HG03175 (cell line): ENCODE data around the gene PRKN.

Experiments used
- ATAC-seq: cut with Tn5 transposase; IDR thresholded peaks from one replicate; pipeline ENCODE4 v1.9.1; 2021; ENCODE audit warnings: mild to moderate bottlenecking, moderate library complexity; ENCODE audit not compliant: unreplicated experiment

Gene PRKN

DNA sequence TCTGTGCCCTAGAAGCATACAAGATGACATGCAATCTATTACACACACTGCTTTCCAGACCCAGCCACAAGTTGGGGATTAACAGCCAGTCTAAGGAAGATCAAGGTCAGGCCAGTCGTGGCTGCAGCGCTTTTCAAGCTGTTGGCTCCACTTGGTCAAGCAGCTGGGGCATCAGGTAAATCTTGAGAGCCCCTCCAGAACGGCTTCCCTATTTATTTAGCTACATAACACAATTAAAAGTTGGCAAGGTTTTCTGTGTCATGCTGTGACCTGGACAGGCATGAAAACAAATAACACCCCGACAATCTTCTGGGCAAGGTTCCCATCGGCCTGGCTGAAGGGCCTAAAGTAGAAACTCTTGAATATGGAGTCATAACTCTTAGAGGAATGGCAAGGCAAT is 524.3 kb downstream of the PRKN start:
- ATAC-seq, result no peak

GRCh38 chr6:162200945-162201690 is 526.4 kb downstream of the PRKN start:
- ATAC-seq, result no peak

- no peak for ATAC-seq
These were observed 527.5 kb downstream of the PRKN start for GRCh38 chr6:162200041-162200440.

- ATAC-seq, result no peak
These were observed 528.6 kb downstream of the PRKN start for GRCh38 chr6:162198925-162199324.

GRCh38 chr6:162198076-162198475 is 529.5 kb downstream of the PRKN start:
- ATAC-seq, result no peak

DNA sequence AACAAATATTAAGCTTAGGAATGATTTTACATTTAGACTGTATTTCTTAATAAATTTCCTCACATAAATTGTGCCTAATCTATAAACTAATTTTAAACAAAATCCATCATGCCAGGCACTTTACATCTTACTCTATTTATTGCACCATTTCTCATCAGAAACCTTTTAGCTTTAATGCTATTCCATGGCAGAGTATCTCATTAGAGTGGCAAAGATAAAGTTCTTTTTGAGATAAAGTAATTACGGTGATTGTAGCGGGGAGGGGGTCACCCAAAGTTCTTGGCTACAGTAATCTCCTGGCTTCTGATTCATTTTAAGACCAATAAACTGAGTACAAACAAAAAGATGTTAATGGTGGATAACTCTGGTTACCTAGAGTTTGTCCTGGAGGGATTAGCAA is 532.1 kb downstream of the PRKN start:
- ATAC-seq, result no peak

DNA sequence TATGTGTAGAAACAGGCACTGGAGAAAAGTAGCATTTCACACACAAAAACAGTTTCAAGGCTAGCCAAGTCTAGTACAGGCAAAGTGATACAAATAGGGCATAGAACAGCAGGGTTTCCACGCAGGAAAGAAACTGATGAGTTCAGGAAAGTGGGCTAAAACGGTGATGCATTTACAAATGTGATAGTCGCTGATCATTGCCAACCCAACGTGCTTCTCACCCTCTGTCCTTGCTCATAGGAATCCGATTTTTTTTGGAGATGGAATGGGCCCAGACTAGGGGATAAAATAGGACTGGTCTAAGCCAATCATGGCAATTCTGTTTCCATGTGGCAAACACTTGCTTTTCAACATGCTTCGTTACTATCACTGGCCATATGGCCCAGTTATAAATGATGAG is 536.6 kb downstream of the PRKN start:
- no peak for ATAC-seq

- no peak for ATAC-seq
These were observed 540.2 kb downstream of the PRKN start for GRCh38 chr6:162187168-162187935.

DNA sequence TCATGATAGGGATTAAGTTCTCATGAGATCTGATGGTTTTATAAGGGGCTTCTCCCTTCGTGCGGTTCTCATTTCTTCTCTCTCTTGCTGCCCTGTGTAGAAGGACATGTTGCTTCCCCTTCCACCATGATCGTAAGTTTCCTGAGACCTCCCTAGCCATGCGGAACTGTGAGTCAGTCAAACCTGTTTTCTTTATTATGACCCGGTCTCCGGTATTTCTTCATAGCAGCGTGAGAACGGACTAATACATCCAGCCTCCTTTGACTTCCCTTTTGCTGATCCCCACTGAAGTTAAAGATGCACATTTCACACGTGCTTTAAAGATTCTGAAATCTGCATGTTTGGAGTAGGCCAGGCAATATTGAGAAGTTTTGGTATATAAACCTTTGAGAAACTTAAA is 543.1 kb downstream of the PRKN start:
- no peak for ATAC-seq

- no peak for ATAC-seq
These were observed 545.7 kb downstream of the PRKN start for GRCh38 chr6:162181741-162182401.

GRCh38 chr6:162181111-162181510 is 546.5 kb downstream of the PRKN start:
- ATAC-seq, result no peak

GRCh38 chr6:162179196-162179951 is 548.2 kb downstream of the PRKN start:
- no peak for ATAC-seq

DNA sequence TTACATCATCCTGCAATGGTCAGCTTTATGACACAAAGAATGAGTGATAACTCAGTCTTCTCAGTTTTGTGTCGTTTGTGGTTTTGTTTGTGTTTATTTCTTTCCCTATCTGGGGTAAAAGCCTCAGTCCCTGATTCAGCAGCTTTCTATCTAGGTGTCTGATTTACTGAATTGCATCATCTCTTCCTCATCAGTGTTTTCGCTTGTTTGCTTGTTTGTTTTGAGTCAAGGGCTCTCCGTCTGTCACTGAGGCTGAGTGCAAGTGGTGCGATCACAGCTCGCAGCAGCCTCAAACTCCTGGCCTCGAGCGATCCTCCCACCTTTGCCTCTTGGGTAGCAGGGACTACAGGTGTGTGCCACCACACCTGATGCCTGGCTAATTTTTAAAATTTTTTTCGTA is 548.9 kb downstream of the PRKN start:
- ATAC-seq, result no peak

DNA sequence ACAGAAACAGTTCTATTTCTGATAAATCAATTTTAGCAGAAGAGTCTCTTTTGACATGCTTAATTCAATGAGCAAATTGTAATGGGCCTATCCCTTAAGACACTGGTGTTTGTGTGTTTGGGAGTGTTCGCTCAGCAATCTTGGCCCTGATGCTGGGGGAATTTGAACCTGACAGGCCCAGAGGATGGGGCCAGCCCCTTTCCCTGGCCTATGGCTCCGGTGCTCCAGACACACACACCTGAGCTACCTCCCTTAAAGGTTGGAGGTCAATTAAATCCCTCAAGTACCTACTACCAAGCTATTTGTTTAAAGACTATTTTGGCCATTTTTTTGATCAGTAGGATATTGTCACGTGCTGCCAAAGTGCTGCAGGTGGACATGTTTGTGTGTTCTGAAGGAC is 549.3 kb downstream of the PRKN start:
- no peak for ATAC-seq

DNA sequence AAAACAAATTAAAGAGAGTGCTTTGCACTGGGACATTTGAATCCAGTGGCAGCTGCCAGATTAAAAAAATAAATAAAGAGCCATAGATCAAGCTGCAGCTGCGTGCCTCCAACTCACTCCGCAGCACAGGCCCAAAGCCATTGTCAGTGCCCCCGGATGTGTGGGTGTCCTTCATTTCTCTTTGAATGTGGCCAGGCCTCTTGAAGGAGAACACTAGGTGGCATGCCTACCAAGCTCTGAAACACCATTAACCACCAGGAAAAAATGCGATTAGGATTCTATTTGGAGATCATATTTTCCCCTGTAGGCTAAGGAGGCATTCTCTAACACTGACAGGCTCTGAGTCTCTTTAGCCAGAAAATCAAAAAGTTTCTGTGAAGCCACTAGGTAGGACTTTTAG is 549.8 kb downstream of the PRKN start:
- no peak for ATAC-seq

DNA sequence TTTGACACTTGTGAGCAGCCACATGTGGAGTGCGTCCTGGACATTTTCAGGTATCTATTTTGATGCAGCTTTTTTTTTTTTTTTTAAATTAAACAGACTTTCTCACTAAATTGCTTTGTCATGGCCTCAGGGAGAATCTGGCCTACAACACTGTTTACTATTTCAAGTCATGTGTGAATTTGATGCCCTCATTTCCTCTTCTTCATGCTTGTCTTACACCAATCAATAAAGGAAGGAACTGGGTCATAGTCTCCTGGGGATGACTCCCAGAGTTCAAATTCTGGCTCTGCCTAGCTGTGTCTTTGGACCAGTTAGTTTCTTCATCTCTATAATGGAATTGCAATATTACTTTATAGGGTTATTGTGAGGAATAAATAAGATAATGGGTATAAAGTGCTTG is 554.1 kb downstream of the PRKN start:
- ATAC-seq, result no peak

GRCh38 chr6:162165479-162165878 is 562.1 kb downstream of the PRKN start:
- ATAC-seq, result no peak

GRCh38 chr6:162157167-162157870 is 570.2 kb downstream of the PRKN start:
- peak; percentile 87 for ATAC-seq

DNA sequence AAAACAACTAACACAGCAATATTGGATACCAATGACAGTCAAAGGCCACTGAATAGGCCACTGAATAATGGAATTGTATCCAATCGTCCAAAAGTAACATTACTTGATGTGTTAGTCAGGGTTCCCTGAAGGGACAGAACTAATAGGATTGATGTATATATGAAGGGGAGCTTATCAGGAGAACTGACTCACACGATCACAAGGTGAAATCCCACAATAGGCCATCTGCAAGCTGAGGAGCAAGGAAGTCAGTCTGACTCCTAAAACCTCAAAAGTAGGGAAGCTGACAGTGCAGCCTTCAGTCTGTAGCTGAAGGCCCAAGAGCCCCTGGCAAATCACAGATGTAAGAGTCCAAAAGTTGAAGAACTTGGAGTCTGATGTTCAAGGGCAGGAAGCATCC is 571.4 kb downstream of the PRKN start:
- no peak for ATAC-seq

GRCh38 chr6:162154930-162155329 is 572.6 kb downstream of the PRKN start:
- no peak for ATAC-seq

- ATAC-seq, result no peak
These were observed 573.6 kb downstream of the PRKN start for GRCh38 chr6:162154001-162154400.
